GM18907 (cell line): ENCODE data around the gene ANXA4.
"Not testable (repeated sequence)": the region's sequence is repeated elsewhere in the genome, so short reads cannot be mapped to it uniquely, and the experiment has no call there.

Experiments used
- ATAC-seq: cut with Tn5 transposase; IDR thresholded peaks from one replicate; pipeline ENCODE4 v1.9.1; 2021; ENCODE audit warnings: mild to moderate bottlenecking, moderate library complexity; ENCODE audit not compliant: unreplicated experiment

The ANXA4 gene

DNA sequence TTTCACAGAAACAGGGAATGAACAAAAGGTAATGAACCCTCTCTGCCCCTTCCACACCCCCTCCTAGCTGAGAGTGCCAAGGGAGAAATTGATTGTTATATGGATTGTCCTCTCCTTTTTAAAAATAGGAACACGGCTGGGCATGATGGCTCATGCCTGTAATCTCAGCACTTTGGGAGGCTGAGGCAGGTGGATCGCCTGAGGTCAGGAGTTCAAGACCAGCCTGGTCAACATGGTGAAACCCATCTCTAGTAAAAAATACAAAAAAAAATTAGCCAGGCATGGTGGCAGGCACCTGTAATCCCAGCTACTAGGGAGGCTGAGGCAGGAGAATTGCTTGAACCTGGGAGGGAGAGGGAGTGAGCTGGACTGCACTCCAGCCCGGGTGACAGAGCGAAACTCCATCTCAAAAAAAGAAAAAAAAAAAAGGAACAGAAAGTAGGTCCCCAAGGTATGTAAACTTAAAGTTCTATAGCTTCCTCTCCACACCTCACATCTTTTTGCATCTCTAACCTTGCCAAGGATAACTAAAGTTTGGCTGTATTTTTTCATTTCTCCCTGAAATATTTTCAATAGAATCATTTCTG, 60.9 kb downstream of the ANXA4 start:
- peak; percentile 39 for ATAC-seq

DNA sequence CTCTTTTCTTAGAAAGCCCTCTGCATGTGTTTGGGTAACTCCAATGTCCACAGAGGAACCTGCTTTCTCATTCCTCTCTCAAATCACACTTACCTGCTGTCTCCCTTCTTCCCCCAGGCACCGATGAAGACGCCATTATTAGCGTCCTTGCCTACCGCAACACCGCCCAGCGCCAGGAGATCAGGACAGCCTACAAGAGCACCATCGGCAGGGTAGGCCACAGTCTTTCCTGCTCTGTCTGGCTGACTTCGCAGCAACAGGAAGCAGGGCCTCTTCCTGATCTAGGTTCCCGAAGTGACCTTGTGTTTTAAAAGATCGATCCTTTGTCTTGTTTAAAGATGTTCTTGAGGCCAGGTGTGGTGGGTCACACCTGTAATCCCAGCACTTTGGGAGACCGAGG, 62.5 kb downstream of the ANXA4 start:
- ATAC-seq = no peak

DNA sequence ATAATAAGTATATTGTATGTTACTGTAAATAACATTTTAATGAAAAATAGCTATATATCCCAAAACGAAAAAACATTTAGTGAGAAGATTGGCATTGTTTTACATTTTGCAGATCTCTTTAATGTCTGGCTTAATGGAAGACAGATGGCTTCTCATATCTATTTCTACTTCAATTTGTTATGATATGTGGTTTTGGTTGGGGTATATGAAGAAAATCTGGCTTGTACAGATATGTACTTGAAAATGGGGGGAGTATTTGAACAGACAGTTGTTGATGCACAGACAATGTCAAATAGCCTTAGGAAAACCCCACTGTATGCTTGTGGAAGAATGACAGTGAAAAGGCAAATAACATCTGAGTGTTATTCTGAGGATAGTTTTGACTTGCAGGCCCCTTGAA, 64.0 kb downstream of the ANXA4 start:
- no peak for ATAC-seq

DNA sequence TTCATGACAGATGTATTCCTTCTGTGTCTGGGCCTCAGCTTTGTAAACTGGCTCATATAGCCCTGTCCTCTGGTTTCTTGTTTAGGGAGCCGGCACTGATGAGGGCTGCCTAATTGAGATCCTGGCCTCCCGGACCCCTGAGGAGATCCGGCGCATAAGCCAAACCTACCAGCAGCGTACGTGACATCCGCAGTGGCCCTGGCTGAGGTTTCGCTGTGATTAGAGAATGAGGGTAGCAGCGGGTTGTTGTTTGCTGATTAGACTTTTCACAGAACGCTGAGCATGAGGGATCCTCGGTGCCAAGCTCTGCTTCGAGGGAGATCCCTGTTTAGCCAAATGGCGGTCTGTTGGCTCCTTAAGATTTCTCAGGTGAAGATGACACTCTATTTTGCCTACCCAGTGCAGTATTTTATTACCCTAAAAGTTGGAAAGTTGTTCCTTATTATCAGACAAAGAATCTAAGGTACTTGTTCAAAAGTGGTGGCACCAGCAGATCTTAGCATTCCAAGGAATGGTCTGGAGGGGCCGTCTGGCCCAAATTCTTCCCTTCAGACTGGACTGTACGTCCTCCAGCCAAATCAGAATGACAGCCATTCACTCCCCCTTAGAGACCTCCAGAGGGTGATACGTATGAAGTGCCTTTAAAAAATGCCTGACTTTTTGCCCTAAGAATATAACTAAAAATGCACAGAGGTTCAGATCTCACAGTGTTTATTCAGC, 66.0 kb downstream of the ANXA4 start:
- ATAC-seq = no peak

DNA sequence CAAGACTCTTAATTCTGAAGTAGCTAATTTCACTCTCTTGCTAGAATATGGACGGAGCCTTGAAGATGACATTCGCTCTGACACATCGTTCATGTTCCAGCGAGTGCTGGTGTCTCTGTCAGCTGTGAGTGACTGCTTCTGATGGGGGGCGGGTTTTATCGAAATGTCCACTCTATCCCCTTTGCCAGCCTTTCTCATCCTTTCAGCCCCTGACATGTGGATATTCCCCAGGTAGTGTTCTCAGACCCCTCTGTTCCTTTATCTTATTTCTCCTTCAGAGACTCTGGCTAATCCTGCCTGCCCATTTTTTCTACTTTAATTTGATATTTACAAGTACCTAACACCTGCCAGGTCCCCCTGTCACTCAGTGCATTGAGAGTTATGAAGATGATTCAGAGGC, 68.6 kb downstream of the ANXA4 start:
- no peak for ATAC-seq

DNA sequence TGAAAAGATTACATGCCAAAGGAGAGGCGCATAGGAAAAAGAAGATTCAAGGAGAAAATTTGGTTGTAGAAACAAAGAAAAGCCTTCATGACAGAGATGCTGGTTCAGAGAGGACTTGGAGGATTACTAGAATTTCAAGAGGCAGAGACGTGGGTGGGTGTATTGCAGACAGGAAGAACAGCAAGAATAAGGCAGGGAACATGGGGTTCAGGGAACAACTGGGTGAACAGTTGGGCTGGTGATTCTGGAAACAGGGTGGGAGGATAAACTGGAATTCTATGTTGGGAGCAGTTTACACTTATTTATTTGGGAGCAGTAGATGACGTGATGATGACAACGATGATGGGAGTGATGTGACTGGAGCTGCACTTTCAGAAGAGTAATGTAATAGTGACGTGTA, 69.1 kb downstream of the ANXA4 start:
- no peak for ATAC-seq

DNA sequence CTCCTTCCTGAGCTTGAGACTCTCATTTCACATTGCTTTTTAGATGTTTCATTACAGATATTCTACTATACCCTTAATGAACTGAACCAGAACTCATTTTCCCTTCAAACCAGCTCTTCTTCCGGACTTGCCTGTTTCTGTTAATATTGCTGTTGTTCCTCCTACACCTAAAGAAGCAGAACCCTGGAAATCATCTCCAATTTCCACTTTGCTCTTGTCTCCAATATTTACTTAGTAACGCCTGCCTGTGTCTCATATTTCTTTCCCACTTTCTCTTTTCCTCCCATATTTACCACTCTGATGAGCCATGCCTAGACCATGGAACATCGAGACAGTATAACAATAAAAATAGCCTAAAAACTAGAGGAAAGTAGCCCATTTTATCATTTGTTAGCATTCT, 69.7 kb downstream of the ANXA4 start:
- no peak for ATAC-seq

DNA sequence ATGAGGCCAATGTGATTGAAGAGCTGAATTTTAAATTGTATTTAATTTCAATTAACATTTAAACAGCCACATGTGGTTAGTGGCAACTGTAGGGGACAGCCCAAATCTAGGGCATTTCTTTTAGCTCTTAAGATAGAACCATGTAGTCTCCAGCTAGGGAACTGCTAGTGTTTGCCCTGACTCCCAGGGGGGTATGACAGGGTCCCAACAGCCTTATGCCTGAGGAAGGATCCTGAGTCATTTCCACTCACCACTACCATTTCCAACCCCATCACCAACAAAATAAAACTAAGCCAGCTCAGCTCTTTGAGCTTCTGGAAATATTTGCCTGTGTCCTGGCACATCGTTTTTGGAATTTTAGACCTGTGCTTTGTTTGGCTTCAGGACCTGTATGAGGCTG, 73.8 kb downstream of the ANXA4 start:
- no peak for ATAC-seq

DNA sequence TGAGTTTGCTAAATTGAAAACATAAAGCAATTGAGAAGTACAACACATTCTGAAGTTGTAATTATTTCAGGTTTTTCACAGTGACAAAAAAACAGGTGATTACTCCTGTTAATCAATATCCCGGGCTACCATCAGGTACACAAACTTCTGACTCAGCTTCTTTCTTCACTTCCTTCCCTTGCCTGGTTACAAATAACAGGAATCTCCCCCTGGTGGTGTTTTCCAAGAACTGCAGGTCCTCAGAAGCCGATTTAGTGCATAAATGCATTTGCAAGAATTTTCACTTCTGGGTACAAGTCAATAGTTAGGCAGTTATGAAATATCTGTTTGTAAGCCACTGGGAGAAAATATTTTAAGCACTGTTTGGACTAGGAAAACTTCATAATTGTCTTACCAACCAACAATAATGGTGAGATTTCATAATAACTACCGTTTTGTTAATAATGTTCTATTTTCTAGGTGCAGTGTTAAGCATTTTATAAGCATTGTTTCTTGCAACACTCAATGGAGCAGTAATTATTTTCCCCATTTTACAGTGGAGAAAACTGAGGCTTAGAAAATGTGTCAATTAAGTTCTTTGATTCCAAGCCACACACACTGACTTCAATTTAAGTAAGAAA, 75.1 kb downstream of the ANXA4 start:
- ATAC-seq = peak; percentile 70

DNA sequence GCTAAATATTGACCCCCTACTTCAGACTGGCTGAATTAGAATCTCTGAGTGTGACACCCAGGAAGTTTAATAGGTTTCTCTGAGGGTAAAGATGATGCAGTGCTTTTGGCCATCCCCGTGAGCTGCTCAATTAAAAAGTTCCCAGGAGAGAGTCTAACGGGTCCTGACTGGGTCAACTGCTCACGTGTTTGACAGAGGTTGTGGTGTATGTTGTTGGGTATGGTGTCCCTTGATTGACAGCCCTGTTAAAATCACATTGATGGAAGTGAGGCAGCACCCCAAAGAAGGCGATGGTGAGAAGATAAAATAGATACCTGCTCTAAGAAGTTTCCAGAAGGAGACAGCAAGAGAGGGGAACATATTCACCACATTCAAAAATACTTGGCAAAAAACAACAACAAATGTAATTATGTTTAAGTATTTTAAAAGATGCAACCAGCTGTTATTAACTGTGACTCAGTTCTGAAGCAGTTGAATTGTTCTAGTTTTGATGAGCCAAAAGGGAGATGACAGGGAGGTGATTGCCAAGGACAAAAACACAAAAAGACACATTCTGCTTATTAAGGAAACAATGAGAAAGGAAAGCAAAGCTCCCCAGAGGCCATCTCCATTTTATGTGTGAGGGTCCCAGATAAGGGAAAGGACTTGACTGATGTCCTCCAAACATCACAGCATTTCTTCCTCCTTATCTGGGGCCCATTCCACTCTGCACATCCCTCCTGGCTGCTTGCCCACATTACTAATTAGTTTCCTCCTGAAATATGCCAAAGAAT, 76.0 kb downstream of the ANXA4 start:
- ATAC-seq = no peak

DNA sequence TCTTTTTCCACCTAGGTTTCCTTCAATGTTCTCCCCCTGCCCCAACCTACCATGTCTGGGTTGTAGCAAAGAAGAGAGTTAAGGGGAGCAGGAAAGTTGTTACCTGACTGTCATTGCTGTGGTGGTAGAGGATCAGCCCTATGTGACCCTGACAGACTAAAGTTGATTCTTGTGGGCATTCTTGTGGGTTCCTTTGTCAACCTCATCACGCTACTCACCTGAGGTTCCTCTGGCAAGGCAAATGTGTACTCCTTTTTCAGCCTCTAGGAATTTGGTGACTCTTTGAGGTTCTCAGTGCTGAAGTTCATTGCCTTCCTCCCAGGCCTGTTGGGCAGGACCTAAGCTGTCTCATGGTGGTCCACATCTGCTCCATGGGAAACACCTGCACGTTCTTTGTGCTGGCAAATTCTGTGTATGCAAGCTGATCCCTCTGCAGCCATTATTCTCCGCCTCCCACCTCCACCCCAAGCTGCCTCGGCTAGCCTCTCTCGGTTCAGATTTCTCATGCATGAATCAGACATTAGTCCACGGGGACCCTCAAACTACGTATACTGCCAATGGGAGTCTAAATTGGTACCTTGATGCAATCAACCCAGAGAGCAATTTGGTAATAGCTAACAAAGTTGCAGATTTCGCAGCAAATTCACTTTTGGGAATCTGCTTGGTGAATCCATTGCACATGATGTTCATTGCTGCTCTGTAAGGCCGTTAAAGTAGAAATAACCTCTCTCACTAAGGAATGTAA, 86.0 kb downstream of the ANXA4 start:
- no peak for ATAC-seq

DNA sequence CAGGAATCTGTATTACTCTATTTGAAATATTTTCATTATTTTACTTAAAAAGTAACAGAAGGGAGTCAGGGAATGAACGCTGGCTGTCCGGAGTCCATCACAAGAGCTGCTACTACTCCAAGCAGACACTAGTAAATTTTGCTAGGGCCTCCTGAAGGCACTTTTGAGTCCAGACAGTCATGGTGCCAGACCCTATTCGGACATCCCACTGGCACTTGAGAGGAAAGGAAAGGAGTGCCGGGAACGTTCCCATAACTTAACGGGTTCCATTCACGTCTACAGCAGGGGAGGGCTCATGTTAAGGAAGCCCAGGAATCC, 87.0 kb downstream of the ANXA4 start:
- peak; percentile 13 for ATAC-seq

DNA sequence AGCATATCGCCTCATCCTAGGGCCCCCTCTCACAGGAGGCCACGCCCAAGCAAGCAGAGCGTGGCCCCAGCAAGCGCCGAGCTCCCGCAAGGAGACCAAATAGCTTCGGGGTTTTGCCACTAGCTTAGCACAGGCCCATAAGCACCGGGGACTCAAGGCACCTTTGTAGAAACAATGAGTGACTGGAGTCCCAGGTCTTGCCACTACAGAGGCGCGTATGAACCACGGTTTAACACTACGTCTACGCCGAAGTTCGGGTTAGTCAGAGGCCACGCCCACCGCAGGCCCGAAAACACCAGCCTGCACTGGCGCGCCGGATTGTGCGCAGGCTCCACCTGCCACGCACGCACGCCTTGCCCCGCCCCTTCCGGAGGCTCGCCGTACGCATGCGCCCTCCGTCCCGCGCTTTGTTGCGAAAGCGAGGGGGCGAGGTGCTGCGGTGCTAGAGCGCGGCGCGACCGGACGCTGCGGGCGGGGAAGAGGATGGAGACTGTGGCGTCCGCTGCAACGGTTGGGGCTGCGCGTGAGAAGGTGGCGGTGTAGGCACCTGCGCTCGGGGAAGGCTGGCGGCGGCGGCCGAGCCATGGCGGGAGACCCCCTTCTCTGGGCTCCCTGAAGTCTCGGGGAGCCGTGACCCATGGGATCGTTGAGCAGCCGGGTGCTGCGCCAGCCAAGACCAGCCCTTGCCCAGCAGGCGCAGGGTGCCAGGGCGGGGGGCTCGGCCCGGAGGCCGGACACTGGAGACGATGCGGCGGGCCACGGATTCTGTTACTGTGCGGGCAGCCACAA, 87.5 kb downstream of the ANXA4 start, which contains the start of gene GMCL1:
TSS of gene GMCL1 (plus strand) at position 405 of the 789 bp plus-strand sequence. CDS start at position 638, 233 bp downstream.
- ATAC-seq = peak; percentile 87

DNA sequence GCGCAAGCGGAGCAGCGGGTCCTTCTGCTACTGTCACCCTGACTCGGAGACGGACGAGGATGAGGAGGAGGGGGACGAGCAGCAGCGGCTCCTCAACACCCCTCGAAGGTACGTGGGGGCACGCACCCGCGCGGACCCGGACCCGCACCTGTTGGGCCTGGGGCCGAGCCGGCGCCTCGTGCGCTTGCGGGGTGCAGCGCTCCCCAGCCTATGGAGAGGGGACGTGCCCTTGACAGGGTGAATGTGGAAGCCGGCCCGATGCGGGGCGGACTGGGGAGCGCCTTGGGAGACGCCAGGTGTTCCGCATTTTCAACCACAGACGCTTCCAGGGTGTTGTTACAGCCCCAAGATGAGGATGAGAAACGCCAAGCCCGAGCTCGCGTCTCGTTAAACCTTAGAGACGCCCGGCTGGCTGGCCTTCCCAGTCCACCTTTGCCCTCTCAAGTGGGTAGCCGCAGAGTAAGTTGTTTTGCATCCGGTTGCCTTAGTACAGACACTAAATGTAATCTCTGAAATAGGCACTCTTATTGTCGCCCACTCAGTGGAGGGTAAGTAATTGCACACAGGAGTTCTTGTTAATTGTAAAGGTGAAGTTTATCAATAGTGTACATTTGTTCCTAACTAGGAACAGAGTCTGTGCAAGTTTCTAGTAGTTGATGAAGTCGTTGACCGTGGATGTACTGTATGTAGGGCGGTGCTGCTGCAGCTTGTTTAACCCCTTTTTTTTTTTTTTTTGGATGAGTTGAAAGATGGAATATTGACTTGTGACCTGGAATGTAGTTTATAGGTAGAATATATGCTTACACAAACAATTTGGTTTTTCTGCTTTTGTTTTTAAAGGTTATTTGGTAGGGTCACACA, 88.3 kb downstream of the ANXA4 start:
- ATAC-seq = peak; percentile 28

DNA sequence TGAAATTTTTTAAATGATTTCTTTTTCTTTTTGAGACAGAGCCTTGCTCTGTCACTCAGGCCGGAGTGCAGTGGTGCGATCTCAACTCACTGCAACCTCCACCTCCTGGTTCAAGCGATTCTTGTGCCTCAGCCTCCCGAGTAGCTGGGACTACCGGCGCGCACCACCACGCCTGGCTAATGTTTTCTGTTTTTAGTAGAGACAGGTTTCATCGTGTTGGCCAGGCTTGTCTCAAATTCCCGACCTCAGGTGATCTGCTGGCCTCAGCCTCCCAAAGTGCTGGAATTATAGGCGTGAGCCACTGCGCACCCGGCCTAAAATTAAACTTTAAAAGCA, 88.9 kb downstream of the ANXA4 start:
- ATAC-seq = not testable (repeated sequence)

DNA sequence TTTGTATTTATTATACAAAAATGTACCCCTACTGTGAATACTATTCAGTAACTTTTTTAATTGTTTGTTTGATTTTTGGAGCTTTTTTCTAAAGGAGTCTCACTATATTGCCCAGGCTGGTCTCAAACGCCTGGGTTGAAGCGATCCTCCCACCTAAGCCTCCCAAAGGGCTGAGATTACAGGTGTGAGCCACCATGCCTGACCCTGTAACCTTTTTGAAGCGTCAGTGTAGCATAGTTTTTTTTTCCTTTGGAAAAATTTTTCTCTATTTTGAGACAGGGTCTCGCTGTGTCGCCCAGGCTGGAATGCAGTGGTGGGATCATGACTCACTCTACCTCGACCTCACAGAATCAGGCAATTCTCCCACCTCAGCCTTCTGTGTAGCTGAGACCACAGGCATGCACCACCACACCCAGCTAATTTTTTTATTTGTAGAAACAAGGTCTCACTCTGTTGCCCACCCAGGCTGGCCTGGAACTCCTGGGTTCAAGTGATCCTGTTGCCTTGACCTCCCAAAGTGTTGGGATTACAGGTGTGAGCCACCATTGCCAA, 89.5 kb downstream of the ANXA4 start:
- no peak for ATAC-seq

DNA sequence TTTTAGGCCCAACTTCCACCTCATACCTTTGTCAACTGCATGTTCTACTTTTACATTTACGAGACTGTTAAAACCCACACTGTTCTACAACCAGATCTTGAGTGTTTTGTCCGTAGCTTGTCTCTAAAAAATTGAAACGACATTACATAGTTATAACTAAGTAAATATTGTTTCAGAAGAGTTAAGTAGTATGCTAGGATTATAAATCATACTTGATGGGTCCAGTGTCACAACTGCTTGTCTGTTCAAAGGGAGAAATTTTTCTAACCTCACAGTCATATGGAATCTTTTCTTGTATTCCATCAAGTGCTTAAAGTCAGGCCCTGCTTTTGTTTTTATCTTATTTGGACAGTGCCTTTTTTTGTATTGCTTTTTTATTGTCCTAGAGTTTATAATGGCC, 91.8 kb downstream of the ANXA4 start:
- ATAC-seq = no peak

DNA sequence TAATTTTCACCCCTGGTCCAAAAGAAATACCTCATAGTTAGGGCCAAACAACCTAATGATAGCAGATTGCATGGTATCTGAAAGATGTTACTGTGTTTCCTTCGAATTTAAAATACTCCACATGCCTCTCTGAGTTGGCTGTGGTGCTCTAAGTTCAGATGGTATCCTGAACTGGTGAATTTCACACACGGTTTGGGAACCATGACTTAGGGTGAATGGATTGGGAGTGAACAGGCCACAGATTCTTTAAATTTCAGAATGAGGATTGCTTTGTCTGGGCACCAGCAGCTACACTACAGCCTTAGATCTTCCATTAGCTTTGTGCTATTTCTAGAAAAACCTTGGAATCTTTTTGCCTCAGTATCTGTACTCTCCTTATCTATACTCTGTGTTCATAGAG, 93.7 kb downstream of the ANXA4 start:
- ATAC-seq = no peak

DNA sequence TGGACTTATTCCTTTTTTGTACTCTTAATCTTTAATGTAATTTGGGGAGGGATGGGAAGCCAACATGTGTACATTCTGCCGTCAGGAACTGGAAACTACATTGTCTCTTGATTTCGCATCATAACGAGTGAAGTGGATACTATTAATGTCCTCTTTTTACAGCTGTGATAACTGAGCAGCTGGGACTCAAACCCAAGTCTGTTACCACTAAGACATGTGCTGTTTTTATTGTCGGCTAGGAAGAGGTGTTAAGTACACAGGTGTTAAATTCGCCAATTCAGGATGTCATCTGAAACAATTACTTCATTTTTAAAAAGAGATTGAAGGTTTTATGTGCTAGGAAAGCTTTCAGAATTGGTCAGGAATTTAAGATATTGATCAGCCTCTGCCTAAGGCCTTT, 94.4 kb downstream of the ANXA4 start:
- ATAC-seq = no peak
